T-helper 1 cell treated with Interleukin-12 subunit alpha and Interleukin-12 subunit beta and Interleukin-4 antibody, amounts not matched to agents 30 μg/mL and 1 μg/mL, for 36 hours (primary cell): Measurements from ENCODE around the gene GNAI1.

Source experiments
- H3K27ac Mint-ChIP-seq: one replicate; pipeline ENCODE4 v1.8.0; 2021; ENCODE audit warnings: mild to moderate bottlenecking, mixed read lengths
- H3K27me3 Mint-ChIP-seq: one replicate; pipeline ENCODE4 v1.8.0; 2021; ENCODE audit warnings: low read depth, mixed read lengths
- H3K36me3 Mint-ChIP-seq: one replicate; pipeline ENCODE4 v1.8.0; 2021; ENCODE audit warnings: low read depth, mixed read lengths
- H3K4me1 Mint-ChIP-seq: one replicate; pipeline ENCODE4 v1.8.0; 2021; ENCODE audit warnings: low read depth, mixed read lengths
- H3K4me3 Mint-ChIP-seq: one replicate; pipeline ENCODE4 v1.8.0; 2021; ENCODE audit warnings: mild to moderate bottlenecking, moderate library complexity, mixed read lengths
- H3K9me3 Mint-ChIP-seq: one replicate; pipeline ENCODE4 v1.8.0; 2021; ENCODE audit warnings: mixed read lengths

Gene GNAI1

GRCh38 chr7:80230327-80230726, 95.7 kb downstream of the GNAI1 start:
- Mint-ChIP-seq H3K36me3 (no peaks in the 10 kb centered on the region), H3K27me3 (no peaks in the 10 kb centered on the region), H3K4me3 (no peak overlapping the region), H3K9me3 (no peaks in the 10 kb centered on the region), H3K27ac (no peak overlapping the region), H3K4me1 (no peaks in the 10 kb centered on the region)

- Mint-ChIP-seq H3K4me1 (no peaks in the 10 kb centered on the region), H3K27me3 (no peaks in the 10 kb centered on the region), H3K36me3 (no peaks in the 10 kb centered on the region), H3K27ac (no peak overlapping the region), H3K4me3 (no peak overlapping the region), H3K9me3 (no peaks in the 10 kb centered on the region)
These were observed 97.1 kb downstream of the GNAI1 start for GRCh38 chr7:80231707-80232106.

GRCh38 chr7:80232979-80233724, 98.5 kb downstream of the GNAI1 start:
- no peaks in the 10 kb centered on the region for H3K4me1 Mint-ChIP-seq
- no peaks in the 10 kb centered on the region for H3K27me3 Mint-ChIP-seq
- H3K27ac Mint-ChIP-seq = no peak overlapping the region
- H3K36me3 Mint-ChIP-seq = no peaks in the 10 kb centered on the region
- no peaks in the 10 kb centered on the region for H3K9me3 Mint-ChIP-seq
- no peak overlapping the region for H3K4me3 Mint-ChIP-seq

GRCh38 chr7:80235334-80235733, 100.7 kb downstream of the GNAI1 start:
- Mint-ChIP-seq H3K36me3 (no peaks in the 10 kb centered on the region), H3K9me3 (no peaks in the 10 kb centered on the region), H3K4me1 (no peaks in the 10 kb centered on the region), H3K27me3 (no peaks in the 10 kb centered on the region), H3K4me3 (no peak overlapping the region), H3K27ac (no peak overlapping the region)

- H3K36me3 Mint-ChIP-seq = no peaks in the 10 kb centered on the region
- no peaks in the 10 kb centered on the region for H3K9me3 Mint-ChIP-seq
- H3K4me3 Mint-ChIP-seq = no peak overlapping the region
- H3K4me1 Mint-ChIP-seq = no peaks in the 10 kb centered on the region
- H3K27ac Mint-ChIP-seq = no peak overlapping the region
- no peaks in the 10 kb centered on the region for H3K27me3 Mint-ChIP-seq
These were observed 102.0 kb downstream of the GNAI1 start for GRCh38 chr7:80236681-80237080.

- H3K9me3 Mint-ChIP-seq = no peaks in the 10 kb centered on the region
- H3K27ac Mint-ChIP-seq = no peak overlapping the region
These were observed 105.8 kb downstream of the GNAI1 start for GRCh38 chr7:80240265-80241025.

GRCh38 chr7:80241671-80242070, 107.0 kb downstream of the GNAI1 start:
- H3K4me3 Mint-ChIP-seq = no peak overlapping the region
- no peaks in the 10 kb centered on the region for H3K27me3 Mint-ChIP-seq
- no peak overlapping the region for H3K27ac Mint-ChIP-seq
- H3K36me3 Mint-ChIP-seq = no peaks in the 10 kb centered on the region
- H3K4me1 Mint-ChIP-seq = no peaks in the 10 kb centered on the region
- H3K9me3 Mint-ChIP-seq = no peaks in the 10 kb centered on the region

More at GRCh38 chr7:80240265-80241025, 105.8 kb downstream of the GNAI1 start:
- H3K27me3 Mint-ChIP-seq = no peaks in the 10 kb centered on the region
- no peaks in the 10 kb centered on the region for H3K4me1 Mint-ChIP-seq
- no peaks in the 10 kb centered on the region for H3K36me3 Mint-ChIP-seq
- H3K4me3 Mint-ChIP-seq = no peak overlapping the region

- H3K4me1 Mint-ChIP-seq = no peaks in the 10 kb centered on the region
- H3K27ac Mint-ChIP-seq = no peak overlapping the region
- H3K27me3 Mint-ChIP-seq = no peaks in the 10 kb centered on the region
- H3K9me3 Mint-ChIP-seq = no peaks in the 10 kb centered on the region
- no peaks in the 10 kb centered on the region for H3K36me3 Mint-ChIP-seq
- no peak overlapping the region for H3K4me3 Mint-ChIP-seq
These were observed 108.8 kb downstream of the GNAI1 start for GRCh38 chr7:80243425-80243824.

GRCh38 chr7:80244206-80244916, 109.7 kb downstream of the GNAI1 start:
- H3K9me3 Mint-ChIP-seq = no peaks in the 10 kb centered on the region
- no peaks in the 10 kb centered on the region for H3K4me1 Mint-ChIP-seq
- H3K4me3 Mint-ChIP-seq = no peak overlapping the region
- H3K27ac Mint-ChIP-seq = no peak overlapping the region
- H3K27me3 Mint-ChIP-seq = no peaks in the 10 kb centered on the region
- no peaks in the 10 kb centered on the region for H3K36me3 Mint-ChIP-seq

GRCh38 chr7:80247144-80247543, 112.5 kb downstream of the GNAI1 start:
- Mint-ChIP-seq H3K27me3 (no peaks in the 10 kb centered on the region), H3K27ac (no peak overlapping the region), H3K4me1 (peaks cover 3% of the 10 kb centered on the region), H3K36me3 (no peaks in the 10 kb centered on the region), H3K9me3 (no peaks in the 10 kb centered on the region), H3K4me3 (no peak overlapping the region)

GRCh38 chr7:80247891-80248290, 113.3 kb downstream of the GNAI1 start:
- no peaks in the 10 kb centered on the region for H3K36me3 Mint-ChIP-seq
- no peaks in the 10 kb centered on the region for H3K9me3 Mint-ChIP-seq
- H3K4me3 Mint-ChIP-seq = no peak overlapping the region
- peaks cover 3% of the 10 kb centered on the region for H3K4me1 Mint-ChIP-seq
- H3K27ac Mint-ChIP-seq = no peak overlapping the region
- no peaks in the 10 kb centered on the region for H3K27me3 Mint-ChIP-seq

GRCh38 chr7:80249184-80249583, 114.6 kb downstream of the GNAI1 start:
- H3K9me3 Mint-ChIP-seq = no peaks in the 10 kb centered on the region

GRCh38 chr7:80249619-80250295, 115.1 kb downstream of the GNAI1 start:
- Mint-ChIP-seq H3K27me3 (no peaks in the 10 kb centered on the region), H3K9me3 (no peaks in the 10 kb centered on the region), H3K36me3 (no peaks in the 10 kb centered on the region), H3K4me1 (peaks cover 3% of the 10 kb centered on the region), H3K4me3 (no peak overlapping the region), H3K27ac (no peak overlapping the region)

More at GRCh38 chr7:80249184-80249583, 114.6 kb downstream of the GNAI1 start:
- Mint-ChIP-seq H3K27me3 (no peaks in the 10 kb centered on the region), H3K4me1 (peaks cover 3% of the 10 kb centered on the region), H3K27ac (no peak overlapping the region), H3K4me3 (no peak overlapping the region), H3K36me3 (no peaks in the 10 kb centered on the region)

- Mint-ChIP-seq H3K36me3 (no peaks in the 10 kb centered on the region), H3K27ac (no peak overlapping the region), H3K4me3 (no peak overlapping the region), H3K4me1 (peaks cover 3% of the 10 kb centered on the region), H3K9me3 (no peaks in the 10 kb centered on the region), H3K27me3 (no peaks in the 10 kb centered on the region)
These were observed 118.6 kb downstream of the GNAI1 start for GRCh38 chr7:80253237-80253636.
